Fibroblast of lung (primary cell): ENCODE measurements around the gene IL4I1.

Experiments used
- EZH2 ChIP-seq: IDR thresholded peaks from 2 replicates; pipeline ENCODE4 v1.5.1; 2012; ENCODE audit warnings: low read length, control low read depth, mild to moderate bottlenecking; ENCODE audit errors: missing control alignments
- TF ChIP-seq, protein P1 (sequence below), 2 donors: IDR thresholded peaks in 1 of 2; conservative IDR thresholded peaks in 1 of 2; 1 replicate in 1 of 2; 2 replicates in 1 of 2; pipeline ENCODE4 v1.5.1; 2011 to 2012; ENCODE audit warnings: low read length in 2 of 2, control low read depth in 1 of 2, inconsistent platforms in 1 of 2, low read depth in 1 of 2, mild to moderate bottlenecking in 1 of 2

GRCh38 chr19:49930483-49931011 is 33.9 kb upstream of the IL4I1 start:
- TF ChIP-seq, protein P1, sequence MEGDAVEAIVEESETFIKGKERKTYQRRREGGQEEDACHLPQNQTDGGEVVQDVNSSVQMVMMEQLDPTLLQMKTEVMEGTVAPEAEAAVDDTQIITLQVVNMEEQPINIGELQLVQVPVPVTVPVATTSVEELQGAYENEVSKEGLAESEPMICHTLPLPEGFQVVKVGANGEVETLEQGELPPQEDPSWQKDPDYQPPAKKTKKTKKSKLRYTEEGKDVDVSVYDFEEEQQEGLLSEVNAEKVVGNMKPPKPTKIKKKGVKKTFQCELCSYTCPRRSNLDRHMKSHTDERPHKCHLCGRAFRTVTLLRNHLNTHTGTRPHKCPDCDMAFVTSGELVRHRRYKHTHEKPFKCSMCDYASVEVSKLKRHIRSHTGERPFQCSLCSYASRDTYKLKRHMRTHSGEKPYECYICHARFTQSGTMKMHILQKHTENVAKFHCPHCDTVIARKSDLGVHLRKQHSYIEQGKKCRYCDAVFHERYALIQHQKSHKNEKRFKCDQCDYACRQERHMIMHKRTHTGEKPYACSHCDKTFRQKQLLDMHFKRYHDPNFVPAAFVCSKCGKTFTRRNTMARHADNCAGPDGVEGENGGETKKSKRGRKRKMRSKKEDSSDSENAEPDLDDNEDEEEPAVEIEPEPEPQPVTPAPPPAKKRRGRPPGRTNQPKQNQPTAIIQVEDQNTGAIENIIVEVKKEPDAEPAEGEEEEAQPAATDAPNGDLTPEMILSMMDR (conservative IDR thresholded peaks at IDR 0.05 in 1 of 2, IDR thresholded peaks at IDR 0.05 in 1 of 2; ENCODE audit: low read depth in 1 of 2, low read length in 2 of 2) = no peak
- no peak for TF ChIP-seq EZH2
